Embryonic facial prominence (tissue), 1 donor: ENCODE data around the gene LYSMD3.
"Not testable (repeated sequence)": the region's sequence is repeated elsewhere in the genome, so short reads cannot be mapped to it uniquely, and the experiment has no call there.

Experiments
- DNase-seq: peaks from one replicate; pipeline ENCODE4 v3.0.0-alpha.2; 2016; ENCODE audit errors: extremely low spot score

The LYSMD3 gene

DNA sequence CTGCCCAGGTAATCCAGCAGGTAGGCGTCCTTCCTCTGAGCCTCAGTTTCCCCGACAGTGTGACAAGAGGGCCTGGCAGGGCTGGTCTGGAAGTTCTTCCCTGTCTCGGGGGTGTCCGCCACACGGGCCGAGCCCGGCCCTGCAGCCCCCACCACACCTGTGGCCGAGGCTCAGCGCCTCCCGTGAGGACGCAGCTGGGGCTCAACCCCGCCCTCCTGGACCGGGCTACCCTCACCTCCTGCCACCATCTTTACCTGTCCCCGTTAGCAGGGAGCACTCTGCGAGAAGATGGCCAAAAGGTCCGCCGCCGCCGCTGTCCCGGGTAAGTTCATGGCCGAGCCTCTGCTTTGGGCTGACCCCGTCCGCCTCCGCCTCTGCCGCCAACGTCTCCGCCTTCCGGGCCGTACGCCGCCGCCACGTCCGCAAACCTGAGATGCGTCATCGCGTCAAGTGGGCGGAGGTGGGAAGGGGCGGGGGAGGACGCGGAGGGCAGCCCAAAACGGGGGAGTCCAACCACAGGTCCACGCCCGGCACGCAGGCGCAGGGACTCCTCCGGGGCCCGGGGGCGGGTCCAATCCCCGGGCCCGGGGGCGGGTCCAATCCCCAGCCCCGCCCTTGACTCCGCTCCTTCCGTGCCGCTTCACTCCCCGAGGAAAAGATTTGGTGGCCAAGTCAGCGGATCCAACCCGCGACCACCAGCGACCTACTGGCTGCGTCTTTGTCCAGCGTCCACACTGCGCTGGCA lies at the start of gene LYSMD3:
Gene LYSMD3, minus strand, starts transcription at position 391 of the 745 bp plus-strand sequence. CDS start 4,295 bp downstream, outside the sequence.
- DNase-seq: peak; percentile 80

- DNase-seq: not testable (repeated sequence)
These were observed 47.2 kb upstream of the LYSMD3 start for GRCh38 chr5:90576566-90576965.

- DNase-seq: no peak
These were observed 46.3 kb upstream of the LYSMD3 start for GRCh38 chr5:90575712-90576111.

DNA sequence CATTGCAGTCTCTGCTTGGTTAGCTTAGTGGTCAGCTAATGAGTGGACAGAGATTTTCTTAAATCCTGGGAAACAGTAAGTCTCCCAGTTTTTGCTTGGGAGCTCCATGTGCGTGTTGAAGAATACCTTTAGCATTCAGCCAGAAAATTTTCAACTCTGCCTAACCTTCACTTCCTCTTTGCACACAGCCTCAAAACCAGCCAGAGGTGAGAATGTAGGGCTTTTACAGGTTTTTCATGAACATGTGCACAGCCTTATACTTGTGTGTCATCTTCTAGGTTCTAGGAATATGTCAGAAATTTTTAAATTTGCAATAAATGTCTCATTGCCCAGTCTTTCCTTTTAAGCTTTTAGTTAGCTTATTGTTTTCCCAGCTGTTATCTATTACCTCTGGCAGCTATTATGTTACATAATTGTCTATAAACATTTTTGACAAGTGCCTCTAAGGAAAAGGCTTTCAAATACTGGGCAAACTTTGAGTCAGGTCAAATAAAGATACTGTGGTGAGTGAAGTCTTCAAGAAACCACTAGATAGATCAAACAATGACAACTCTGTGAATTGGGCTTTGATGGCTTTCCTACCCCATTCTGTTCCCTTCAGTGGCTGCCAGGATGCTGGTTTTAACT lies 41.9 kb upstream of the LYSMD3 start:
- no peak for DNase-seq

DNA sequence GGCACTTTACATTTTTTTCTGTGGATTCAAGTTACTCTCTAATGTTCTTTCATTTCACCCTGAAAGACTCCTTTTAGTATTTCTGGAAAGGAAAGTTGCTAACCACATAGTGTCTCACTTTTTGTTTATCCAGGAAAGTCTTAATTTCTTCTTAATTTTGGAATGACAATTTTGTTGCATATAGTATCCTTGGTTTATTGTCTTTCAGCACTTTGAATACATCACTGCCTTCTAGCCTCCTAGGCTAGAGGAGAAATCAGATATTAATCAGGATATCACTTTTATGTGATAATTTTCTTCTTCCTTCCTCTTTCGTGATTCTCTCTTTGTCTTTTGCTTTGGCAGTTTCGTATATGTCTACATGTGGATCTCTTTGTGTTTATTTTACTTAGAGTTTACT lies 40.6 kb upstream of the LYSMD3 start:
- DNase-seq: no peak

DNA sequence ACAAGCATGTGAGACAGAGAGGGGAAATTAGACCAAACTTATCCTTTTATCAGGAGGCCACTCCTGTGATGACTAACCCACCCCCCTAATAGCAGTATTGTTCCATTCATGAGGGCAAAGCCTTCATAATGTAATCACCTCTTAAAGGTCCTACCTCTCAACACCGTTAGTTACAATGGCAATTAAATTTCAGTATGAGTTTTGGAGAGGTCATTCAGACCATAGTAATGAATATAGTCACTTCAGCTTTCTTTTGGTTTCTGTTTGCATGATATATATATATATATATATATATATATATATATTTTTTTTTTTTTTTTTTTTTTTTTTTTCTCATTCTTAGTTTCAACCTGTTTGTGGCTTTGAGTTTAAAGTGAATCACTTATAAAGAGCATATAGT lies 39.7 kb upstream of the LYSMD3 start:
- no peak for DNase-seq

- no peak for DNase-seq
These were observed 36.1 kb upstream of the LYSMD3 start for GRCh38 chr5:90565491-90565890.

GRCh38 chr5:90563108-90563507 lies 33.7 kb upstream of the LYSMD3 start:
- DNase-seq: no peak

DNA sequence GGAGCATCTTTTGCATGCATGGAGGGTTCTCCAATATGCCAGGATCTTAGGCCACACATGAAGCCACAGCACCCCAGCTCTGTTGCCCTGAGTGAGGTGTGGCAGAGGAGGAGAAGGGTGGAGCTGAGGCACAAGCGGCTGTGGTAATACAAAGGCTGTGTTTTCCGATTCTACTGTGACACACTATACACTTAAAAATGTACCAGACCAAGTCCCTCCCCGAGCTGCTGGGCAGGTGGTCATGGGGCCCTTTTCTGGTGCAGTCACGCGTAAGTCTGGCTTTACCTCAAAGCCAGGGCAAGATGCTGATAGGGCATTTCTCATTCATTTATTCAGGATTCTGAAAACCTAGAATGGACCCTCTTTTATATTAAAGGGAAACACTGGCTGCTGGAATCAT lies 33.0 kb upstream of the LYSMD3 start:
- DNase-seq: no peak

DNA sequence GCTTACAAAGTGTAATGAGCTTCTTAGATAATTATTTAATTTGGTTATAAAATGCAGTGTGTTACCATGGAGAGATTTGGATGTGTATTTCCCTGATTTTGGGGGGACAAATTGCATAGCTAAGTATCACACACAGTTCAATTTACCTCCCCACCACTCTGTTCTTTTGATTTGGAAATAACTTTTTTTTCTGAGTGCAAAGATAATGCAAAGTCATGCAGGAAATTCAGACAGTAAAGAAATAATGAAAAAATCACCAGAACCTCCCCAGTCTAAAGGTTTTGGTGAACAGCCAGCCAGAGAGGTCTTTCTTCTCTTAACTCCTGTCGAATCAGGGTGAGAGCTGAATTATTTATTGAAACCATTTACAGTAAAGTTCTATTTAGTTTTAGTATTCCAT lies 32.4 kb upstream of the LYSMD3 start:
- no peak for DNase-seq

- DNase-seq: no peak
These were observed 31.4 kb upstream of the LYSMD3 start for GRCh38 chr5:90560771-90561170.

DNA sequence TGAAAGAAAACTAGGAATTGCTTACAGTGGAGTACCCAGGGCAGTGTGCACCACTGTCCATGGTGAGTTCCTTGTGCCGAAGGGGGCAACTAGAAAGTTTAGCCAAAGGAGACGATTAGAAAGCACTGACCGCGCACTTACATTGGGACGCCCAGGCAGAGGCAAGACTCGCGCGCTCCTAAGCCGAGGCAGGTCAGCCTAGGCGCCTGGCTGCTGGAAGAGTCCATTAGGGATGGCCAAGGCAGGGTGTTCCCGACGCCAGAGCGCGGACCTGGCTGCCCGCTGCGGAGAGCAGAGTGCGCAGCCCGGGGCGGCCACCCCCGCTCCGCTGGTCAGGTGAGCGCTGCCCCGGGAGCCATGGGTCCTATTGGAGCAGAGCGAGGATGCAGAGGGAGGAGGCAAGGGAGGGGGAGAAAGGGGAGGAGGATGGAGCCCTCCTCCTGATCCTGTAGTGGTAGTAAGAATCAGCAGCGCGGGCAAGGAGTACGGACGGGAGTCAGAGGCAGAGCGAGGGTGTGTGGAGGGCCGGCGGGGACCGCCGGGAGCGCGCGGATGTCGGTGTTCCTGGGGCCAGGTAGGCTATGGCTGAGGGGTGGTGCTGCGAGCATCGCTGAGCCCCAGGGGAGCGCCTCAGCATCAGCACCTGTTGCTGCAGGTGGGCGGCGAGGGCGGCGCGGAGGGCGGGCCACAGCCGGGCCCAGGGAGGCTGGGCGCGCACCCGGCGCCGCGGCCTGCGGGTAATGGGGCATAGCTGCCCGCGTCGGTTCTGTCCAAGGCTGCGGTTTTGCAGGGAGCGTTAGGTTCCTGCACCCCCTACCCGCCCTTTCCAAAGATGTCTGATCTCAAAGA lies 29.2 kb upstream of the LYSMD3 start, which contains the start of gene ADGRV1:
Gene ADGRV1, plus strand, starts transcription at position 454 of the 849 bp plus-strand sequence. Its CDS starts 99 bp downstream, at position 553.
- no peak for DNase-seq

GRCh38 chr5:90557871-90558270 lies 28.5 kb upstream of the LYSMD3 start:
- no peak for DNase-seq

DNA sequence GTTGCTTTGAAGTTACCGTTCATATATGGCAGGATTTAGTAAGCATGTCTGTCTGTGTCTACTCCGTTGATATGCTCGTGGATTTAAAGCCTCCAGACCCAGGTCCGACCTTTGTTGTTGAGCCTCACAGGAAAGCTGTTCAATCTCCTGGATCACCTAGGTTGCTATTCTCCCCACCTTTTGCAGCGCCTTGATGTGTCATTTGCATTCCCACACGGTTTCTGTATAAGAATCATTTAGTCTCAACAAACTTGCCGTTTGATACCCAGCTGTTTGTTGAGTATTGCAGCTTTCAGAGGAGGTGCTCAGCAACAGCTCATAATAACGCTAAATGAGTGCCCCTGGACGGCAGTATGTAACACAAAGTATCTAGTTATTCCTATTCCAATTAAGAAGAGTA lies 28.0 kb upstream of the LYSMD3 start:
- no peak for DNase-seq

DNA sequence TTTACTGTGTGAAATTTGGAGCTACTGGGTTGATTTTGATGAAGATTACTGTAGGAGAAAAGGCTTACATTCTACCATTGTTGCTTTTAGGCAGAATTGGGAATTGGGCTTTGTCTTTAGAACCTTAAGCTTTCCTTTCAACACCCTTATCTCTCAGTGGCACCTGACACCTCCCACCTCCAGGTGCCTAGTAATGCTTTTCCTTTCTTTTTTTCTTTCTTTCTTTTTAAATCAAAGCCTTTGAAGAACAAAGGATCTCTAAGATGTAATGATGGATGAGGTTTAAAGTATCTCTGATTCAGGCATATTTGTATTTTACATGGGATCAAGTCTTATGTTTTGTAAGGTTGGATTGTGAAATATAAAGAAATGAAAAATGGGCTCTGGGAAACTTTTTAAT lies 26.3 kb upstream of the LYSMD3 start:
- no peak for DNase-seq

- no peak for DNase-seq
These were observed 25.1 kb upstream of the LYSMD3 start for GRCh38 chr5:90554358-90555006.

GRCh38 chr5:90553711-90554110 lies 24.3 kb upstream of the LYSMD3 start:
- no peak for DNase-seq

- no peak for DNase-seq
These were observed 22.0 kb upstream of the LYSMD3 start for GRCh38 chr5:90551376-90551775.

- no peak for DNase-seq
These were observed 21.6 kb upstream of the LYSMD3 start for GRCh38 chr5:90550963-90551362.

GRCh38 chr5:90549729-90550275 lies 20.4 kb upstream of the LYSMD3 start:
- DNase-seq: no peak

DNA sequence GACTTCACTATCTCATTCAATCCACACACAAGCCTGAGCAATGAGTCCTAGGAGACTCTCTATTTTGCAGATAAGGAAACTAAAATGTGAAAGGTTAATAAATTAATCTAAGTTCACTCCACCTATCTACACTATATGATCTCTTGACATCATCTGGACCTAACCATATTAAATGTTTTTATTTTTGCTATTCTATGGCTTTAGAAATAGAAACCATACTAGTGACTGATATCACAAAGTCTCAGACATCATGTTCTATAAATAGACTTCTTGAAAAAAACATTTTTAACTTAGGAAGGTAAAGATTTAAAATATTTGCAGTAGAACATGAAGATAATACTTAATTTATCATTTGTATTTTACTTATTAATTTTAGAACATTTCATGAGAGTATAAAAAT lies 19.8 kb upstream of the LYSMD3 start:
- no peak for DNase-seq
